Activated T-helper 17 cell treated with anti-CD3 and anti-CD28 coated beads, Interleukin-2, amount 50 U/mL, for 72 hours (primary cell): ENCODE results near the gene TMEM8B. TPM values are rescaled to one million over a fixed set of nuclear protein-coding genes. Genes with fewer than 3 reads are reported as not detected.

ENCODE experiments used
- ATAC-seq: fragments of 150-1000 bp; cut with Tn5 transposase; replicated peaks from 2 replicates; pipeline ENCODE4 v1.10.0; 2021; ENCODE audit warnings: mild to moderate bottlenecking, moderate library complexity
- H3K27ac Mint-ChIP-seq: one replicate; pipeline ENCODE4 v1.8.0; 2022; ENCODE audit warnings: mixed read lengths
- H3K27me3 Mint-ChIP-seq: one replicate; pipeline ENCODE4 v1.8.0; 2022; ENCODE audit warnings: mixed read lengths
- H3K36me3 Mint-ChIP-seq: one replicate; pipeline ENCODE4 v1.8.0; 2022; ENCODE audit warnings: low read depth, mild to moderate bottlenecking, mixed read lengths
- H3K4me1 Mint-ChIP-seq: one replicate; pipeline ENCODE4 v1.8.0; 2022; ENCODE audit warnings: mixed read lengths
- H3K4me3 Mint-ChIP-seq: one replicate; pipeline ENCODE4 v1.8.0; 2022; ENCODE audit warnings: mild to moderate bottlenecking, mixed read lengths
- H3K9me3 Mint-ChIP-seq: one replicate; pipeline ENCODE4 v1.8.0; 2022; ENCODE audit warnings: mixed read lengths
- total RNA-seq, 2 donors: library from RNA; stranded (reverse); gene quantifications; one replicate each; pipeline ENCODE4 v1.2.3, GENCODE V29; 2022

TMEM8B gene
- total RNA-seq, 2 donors from 2014 or later, result 2.4 to 6.8 TPM

DNA sequence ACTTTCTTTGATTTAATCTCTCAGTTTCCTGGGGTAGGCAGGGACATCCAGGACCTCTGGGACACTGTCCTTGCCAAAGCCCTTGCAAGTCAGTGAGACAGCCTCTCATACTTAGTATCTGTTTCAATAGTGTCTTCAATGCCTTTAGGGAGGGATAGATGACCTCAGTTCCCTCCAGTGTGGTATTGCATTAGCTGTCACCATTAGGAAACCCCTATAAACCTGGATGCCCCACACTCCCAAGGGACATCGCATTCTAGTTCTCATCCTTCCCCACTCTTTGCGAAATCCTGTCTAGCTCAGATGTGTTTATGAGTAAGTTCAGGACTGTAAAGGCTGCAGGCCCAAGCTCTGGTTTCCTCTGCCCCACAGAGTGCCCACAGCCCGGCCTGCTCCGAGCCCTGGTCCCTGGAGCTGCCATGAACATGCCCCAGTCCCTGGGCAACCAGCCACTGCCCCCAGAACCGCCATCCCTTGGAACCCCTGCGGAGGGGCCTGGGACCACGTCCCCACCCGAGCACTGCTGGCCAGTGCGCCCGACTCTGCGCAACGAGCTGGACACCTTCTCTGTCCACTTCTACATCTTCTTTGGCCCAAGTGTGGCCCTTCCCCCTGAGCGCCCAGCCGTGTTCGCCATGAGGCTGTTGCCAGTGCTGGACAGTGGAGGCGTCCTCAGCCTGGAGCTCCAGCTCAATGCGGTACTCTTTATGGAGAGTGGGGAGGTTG lies 13.2 kb downstream of the TMEM8B start:
- Mint-ChIP-seq H3K27ac (no peak overlapping the region), H3K9me3 (no peaks in the 10 kb centered on the region), H3K36me3 (no peaks in the 10 kb centered on the region), H3K4me3 (no peak overlapping the region), H3K4me1 (peaks cover 6% of the 10 kb centered on the region), H3K27me3 (no peaks in the 10 kb centered on the region)
- ATAC-seq, result no peak

DNA sequence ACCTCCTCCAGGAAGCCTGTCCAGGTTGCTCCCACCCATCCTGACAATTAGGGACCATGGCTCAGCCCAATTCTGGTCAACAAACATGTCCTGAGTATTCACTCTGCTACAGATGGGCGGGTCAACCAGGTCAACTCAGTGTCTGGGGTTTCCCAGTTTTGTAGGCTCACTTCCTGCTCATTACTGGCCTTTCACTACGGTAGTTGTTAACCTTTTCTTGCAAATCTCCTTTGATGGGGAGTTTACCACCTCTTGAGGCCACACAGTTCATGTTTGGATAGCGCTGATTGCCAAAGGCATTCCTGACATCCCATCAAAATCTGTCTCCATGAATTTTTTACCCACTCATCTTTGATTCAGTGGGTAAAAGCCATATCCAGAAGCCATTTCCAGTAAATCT lies 13.8 kb downstream of the TMEM8B start:
- ATAC-seq, result peak; percentile 74
- Mint-ChIP-seq H3K4me3 (no peak overlapping the region), H3K9me3 (no peaks in the 10 kb centered on the region), H3K27ac (no peak overlapping the region), H3K4me1 (peaks cover 12% of the 10 kb centered on the region), H3K27me3 (no peaks in the 10 kb centered on the region), H3K36me3 (no peaks in the 10 kb centered on the region)

DNA sequence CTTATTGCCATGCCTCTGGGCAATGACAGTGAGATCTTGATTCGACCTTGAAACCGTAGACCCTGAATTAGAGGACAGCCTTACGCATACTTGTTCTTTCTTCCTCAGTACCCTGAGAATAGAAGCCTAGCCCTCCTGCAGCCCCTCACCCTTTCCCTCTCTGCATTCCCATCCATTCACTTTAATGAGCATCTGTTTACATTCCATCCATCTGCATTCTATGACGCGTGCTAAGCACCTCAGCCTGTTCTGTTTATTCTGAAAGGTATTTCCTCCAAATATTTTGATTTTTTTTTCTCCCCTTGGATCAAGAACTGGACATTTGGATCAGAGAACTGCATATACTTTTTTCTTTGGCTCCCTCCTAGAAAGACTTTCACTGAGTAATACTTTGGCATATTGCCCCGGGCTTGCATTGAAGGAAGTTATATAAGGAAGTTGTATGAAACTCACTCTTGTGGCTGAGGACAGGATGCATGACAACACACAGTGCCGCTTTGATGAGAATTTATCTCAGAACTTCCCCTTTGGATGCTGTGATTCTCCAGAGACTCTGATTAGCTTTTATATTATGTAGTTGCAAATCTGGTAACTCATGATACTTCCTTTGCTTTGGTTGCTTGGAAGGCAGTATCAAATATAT lies 15.7 kb downstream of the TMEM8B start:
- Mint-ChIP-seq H3K27ac (peak overlapping the region; percentile 1), H3K9me3 (no peaks in the 10 kb centered on the region), H3K27me3 (no peaks in the 10 kb centered on the region), H3K36me3 (no peaks in the 10 kb centered on the region), H3K4me3 (no peak overlapping the region), H3K4me1 (peaks cover 17% of the 10 kb centered on the region)
- ATAC-seq, result peak; percentile 23

DNA sequence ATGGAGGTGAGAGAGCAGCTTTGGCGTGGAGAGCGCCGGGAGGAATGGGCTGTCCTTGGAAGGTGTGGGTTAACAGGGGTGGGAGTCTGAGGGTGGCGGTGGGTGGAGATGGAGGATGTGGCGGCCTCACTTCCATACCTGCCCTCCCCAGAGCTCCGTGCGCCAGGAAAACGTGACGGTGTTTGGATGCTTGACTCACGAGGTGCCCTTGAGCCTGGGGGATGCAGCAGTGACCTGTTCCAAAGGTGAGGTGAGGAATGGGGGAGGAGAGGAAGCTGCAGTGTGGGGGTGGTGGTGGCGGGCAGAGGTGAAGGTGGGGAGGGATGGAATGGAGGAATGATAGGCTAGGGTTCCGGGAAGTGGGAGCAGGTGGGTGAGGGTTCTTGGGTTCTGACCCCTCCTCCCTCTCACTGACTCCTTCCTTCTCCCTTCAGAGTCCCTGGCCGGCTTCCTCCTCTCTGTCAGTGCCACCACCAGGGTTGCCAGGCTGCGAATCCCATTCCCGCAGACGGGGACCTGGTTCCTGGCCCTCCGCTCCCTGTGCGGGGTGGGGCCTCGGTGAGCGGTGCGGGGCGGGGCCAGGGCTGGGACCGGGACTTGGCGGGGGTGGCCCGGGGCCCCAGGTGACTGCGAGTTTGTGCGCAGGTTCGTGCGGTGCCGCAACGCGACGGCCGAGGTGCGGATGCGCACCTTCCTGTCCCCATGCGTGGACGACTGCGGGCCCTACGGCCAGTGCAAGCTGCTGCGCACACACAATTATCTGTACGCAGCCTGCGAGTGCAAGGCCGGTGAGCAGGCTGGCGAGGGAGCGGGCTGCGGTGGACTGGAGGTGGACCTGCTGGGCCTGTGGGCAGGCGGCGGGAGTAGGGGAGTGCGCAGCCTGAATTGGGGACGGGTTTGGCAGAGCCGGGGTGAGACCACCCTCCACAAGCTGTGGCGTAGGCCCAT lies 17.1 kb downstream of the TMEM8B start:
- ATAC-seq, result no peak
- Mint-ChIP-seq H3K4me1 (peaks cover 17% of the 10 kb centered on the region), H3K27ac (peak overlapping the region; percentile 1)

DNA sequence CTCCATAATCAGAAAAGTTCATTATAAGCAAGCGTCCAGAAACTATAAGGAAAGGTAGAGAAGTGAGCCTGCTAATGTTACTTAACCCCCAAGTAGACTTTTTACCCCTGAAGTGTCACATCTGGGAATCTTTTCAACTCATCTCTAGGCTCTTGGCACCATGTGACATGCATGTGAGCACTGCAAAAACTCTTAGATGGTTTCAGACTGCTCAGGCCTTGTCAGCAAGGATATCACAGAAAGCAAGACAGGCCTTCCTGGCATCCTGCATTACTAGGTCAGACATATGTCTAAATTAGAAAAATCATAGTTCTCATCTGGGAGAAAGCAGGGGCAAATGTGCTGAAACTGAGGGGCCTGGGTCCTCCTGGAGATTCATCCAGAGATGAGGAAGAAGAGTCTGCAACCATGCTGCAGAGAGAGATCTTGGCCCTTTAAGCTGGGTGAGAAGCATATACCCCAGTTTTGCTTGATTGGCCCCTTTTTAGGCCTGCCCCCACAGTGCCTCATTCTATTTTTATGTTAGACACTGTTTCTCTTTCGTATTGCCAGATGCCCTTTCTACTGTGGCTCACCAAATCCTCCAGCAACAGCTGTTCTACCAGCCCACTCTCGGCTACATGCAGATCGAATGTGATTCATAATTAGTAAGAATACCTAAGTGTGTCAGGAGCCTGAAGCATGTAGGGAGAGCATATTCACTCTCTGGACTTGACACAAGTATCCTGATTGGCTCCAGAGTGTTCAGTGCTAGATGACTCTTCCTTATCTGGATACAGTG lies 19.0 kb downstream of the TMEM8B start:
- H3K36me3 Mint-ChIP-seq, result no peaks in the 10 kb centered on the region
- no peaks in the 10 kb centered on the region for H3K27me3 Mint-ChIP-seq
- peak overlapping the region; percentile 85 for H3K27ac Mint-ChIP-seq
- H3K4me1 Mint-ChIP-seq, result peaks cover 17% of the 10 kb centered on the region
- H3K9me3 Mint-ChIP-seq, result no peaks in the 10 kb centered on the region
- peak; percentile 98 for ATAC-seq
- H3K4me3 Mint-ChIP-seq, result peak overlapping the region; percentile 56

More for the DNA sequence above, 17.1 kb downstream of the TMEM8B start:
- Mint-ChIP-seq H3K9me3 (no peaks in the 10 kb centered on the region), H3K4me3 (no peak overlapping the region), H3K36me3 (no peaks in the 10 kb centered on the region), H3K27me3 (no peaks in the 10 kb centered on the region)

DNA sequence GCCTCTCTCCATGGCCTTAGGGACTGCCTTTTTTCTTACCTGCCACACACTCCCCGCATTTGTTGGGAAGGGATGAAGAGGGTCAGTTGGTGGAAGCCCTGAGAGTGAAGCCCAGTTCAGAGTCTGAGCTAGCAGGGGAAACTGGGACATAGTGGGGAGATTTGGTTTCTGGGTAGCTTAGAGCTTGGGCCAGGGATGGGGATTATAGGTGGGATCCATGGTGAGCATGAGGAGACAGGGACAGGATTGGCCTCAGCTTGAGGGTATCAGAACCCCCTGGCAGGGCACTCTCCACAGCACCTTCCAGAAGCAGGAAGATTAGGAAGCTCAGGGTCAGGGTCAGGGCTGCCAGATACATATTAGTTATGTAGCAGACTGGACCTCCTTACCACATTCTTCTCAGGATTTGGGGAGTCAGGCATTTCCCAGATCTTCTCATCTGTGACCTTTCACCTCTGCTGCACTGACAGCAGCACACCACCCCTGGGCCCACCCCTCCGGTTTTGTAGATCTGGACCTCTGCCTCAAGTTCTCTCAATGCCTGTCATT lies 23.3 kb downstream of the TMEM8B start:
- ATAC-seq, result no peak
- no peaks in the 10 kb centered on the region for H3K9me3 Mint-ChIP-seq
- H3K27me3 Mint-ChIP-seq, result no peaks in the 10 kb centered on the region
- no peak overlapping the region for H3K4me3 Mint-ChIP-seq
- peaks cover 13% of the 10 kb centered on the region for H3K4me1 Mint-ChIP-seq
- H3K27ac Mint-ChIP-seq, result peak overlapping the region; percentile 5
- H3K36me3 Mint-ChIP-seq, result no peaks in the 10 kb centered on the region

DNA sequence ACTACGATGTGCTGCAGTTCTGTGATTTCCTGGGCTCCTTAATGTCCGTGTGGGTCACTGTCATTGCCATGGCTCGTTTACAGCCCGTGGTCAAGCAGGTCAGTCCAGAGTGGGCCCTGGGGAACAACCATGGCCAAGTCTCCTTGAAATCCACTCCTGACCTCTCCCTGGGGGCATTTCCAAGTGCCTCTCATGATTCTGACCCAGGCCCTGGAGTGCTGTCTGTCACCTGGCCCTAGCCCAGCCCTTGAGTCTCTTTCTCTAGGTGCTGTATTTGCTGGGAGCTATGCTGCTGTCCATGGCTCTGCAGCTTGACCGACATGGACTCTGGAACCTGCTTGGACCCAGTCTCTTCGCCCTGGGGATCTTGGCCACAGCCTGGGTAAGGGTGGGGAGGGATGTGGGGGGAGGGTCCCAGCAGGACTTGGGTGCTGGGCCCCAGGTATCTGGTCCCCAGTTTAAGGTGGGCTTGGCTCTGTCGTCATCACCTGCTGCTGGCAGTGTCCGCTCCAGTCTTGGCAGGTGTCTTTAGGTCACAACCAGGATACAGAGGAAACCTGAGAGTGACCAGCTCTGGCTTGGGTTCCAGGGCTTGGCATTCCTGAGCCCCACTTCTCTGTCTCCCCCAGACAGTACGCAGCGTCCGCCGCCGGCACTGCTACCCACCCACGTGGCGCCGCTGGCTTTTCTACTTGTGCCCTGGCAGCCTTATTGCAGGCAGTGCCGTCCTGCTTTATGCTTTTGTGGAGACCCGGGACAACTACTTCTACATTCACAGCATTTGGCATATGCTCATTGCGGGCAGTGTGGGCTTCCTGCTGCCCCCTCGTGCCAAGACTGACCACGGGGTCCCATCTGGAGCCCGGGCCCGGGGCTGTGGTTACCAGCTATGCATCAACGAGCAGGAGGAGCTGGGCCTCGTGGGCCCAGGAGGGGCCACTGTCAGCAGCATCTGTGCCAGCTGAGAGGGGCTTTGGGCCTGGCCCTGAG lies 24.1 kb downstream of the TMEM8B start:
- no peaks in the 10 kb centered on the region for H3K9me3 Mint-ChIP-seq
- peak overlapping the region; percentile 5 for H3K27ac Mint-ChIP-seq
- ATAC-seq, result no peak
- H3K4me1 Mint-ChIP-seq, result peaks cover 6% of the 10 kb centered on the region
- no peaks in the 10 kb centered on the region for H3K36me3 Mint-ChIP-seq
- no peak overlapping the region for H3K4me3 Mint-ChIP-seq
- no peaks in the 10 kb centered on the region for H3K27me3 Mint-ChIP-seq

DNA sequence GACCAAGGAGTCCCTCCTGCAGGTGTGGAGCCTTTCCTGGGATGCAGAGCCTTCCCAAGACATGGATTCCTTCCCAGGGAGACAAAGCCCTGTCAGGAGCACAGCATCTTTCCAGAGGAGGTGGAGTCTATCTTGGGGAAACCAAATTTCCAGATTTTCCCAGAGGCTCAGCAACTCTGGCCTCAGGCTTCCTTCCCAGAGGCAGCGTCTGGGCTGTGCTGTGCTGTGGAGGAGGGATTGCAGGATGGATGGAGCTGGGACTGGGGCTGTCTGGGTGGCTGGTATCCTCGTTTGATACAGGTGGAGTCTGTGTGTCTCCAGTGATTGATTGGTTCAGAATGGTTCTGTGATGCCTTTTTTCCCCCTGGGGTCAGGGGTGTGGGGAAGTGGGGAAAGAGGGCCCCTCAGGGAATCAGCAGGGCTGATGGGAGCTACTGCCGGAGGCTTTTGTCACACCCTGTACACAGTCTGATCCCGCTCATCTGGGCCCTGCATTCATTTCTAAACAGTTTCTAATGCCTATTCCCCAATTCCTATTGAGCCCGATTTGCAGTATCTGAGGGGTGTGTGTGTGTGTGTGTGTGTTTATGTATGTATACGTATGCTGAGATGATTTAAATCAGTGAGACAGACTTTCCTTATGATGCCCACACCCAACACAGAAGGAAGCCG lies 25.2 kb downstream of the TMEM8B start:
- Mint-ChIP-seq H3K27me3 (no peaks in the 10 kb centered on the region), H3K4me3 (no peak overlapping the region), H3K9me3 (no peaks in the 10 kb centered on the region), H3K27ac (no peak overlapping the region), H3K36me3 (no peaks in the 10 kb centered on the region), H3K4me1 (peaks cover 5% of the 10 kb centered on the region)
- ATAC-seq, result no peak

DNA sequence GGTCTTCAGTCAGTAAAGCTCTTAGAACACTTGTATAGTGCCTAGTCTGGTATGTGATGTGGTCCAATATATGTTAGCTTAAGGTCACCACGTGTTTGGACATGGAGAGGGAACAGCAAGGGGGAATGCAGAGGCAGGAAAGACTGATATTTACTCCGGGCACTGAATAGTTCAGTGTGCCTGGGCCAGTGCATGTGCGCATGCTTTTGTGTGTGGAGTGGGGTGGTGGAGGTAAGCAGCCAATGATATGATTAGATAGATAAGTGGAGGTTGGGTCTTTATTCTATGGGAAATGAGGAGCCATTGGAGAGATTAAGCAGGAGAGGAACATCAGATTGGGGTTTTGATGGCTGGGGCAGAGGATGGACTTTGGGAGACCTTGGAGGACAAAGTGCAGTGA lies 27.2 kb downstream of the TMEM8B start:
- Mint-ChIP-seq H3K27ac (no peak overlapping the region), H3K4me3 (no peak overlapping the region), H3K27me3 (peaks cover 2% of the 10 kb centered on the region), H3K36me3 (no peaks in the 10 kb centered on the region), H3K9me3 (no peaks in the 10 kb centered on the region), H3K4me1 (peaks cover 5% of the 10 kb centered on the region)
- ATAC-seq, result no peak

DNA sequence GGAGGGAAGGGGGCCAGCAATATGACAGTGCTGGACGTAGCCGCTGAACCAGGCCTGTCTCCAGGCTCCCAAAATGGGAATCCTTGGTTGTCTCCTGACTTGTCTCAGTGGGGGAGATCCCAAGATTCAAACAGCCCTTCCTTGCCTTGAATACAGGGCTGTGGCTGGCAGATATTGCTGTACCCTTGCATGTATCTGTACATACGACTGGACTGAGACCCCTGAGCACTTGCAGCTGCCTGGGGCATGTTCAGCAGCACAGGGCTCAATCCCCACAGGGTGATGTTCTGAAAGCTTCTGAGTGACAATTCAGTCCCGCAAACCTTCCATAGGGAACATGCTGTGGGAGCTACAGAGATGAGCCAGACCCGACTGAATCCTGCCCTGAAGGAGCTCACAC lies 27.9 kb downstream of the TMEM8B start:
- Mint-ChIP-seq H3K9me3 (no peaks in the 10 kb centered on the region), H3K4me3 (no peak overlapping the region), H3K36me3 (no peaks in the 10 kb centered on the region), H3K4me1 (peaks cover 5% of the 10 kb centered on the region), H3K27ac (no peak overlapping the region), H3K27me3 (peaks cover 5% of the 10 kb centered on the region)
- no peak for ATAC-seq

DNA sequence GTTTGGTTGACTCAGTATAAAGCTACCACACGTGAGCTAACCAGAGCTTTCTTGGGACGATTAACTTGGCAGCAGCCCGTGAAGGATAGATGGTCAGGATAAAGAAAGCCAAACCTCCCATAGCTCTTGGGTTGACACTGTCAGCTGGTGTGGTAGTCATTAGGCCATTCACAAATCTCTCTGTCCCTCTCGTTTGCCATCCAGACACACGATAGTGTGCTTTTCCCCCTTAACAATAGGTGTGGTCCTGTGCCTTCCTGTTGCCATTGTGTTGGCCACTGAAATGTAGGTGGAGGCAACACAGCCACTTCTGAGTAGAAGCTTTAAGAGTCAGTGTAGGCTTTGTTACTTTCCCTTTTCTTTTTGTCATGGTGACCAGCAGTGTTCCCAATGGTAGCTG lies 29.4 kb downstream of the TMEM8B start:
- Mint-ChIP-seq H3K27me3 (peaks cover 8% of the 10 kb centered on the region), H3K36me3 (no peaks in the 10 kb centered on the region), H3K4me3 (no peak overlapping the region), H3K27ac (peak overlapping the region; percentile 19), H3K9me3 (no peaks in the 10 kb centered on the region), H3K4me1 (peaks cover 5% of the 10 kb centered on the region)
- ATAC-seq, result no peak

DNA sequence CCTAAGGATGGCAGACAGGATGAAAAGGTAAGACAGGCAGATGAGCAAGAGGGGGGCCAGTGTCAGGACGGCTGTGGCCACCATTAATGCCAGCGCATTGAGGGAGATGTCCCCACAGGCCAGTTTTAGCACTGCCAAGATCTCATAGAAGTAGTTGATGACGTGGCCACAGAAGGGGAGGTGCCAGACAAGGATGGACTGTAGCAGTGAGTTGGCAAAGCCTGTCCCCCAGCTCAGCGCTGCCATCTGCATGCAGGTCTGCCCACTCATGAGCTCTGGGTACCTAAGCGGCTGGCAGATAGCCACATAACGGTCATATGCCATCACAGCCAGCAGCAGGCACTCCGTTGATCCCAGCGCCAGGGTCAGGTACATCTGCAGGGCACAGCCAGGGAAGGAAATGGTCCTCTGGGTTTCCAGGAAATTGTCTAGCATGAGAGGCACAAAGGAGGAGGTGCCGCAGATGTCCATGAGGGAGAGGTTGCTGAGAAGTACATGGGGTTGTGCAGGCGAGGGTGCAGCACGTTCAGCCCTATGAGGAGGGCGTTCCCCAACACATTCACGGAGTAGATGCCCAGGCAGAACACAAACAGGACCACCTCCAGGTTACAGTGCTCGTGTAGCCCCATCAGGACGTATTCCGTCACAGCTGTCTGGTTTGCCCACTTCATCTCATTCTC lies 30.4 kb downstream of the TMEM8B start:
- H3K27ac Mint-ChIP-seq, result no peak overlapping the region
- no peaks in the 10 kb centered on the region for H3K9me3 Mint-ChIP-seq
- ATAC-seq, result peak; percentile 66
- H3K27me3 Mint-ChIP-seq, result peaks cover 11% of the 10 kb centered on the region
- peaks cover 5% of the 10 kb centered on the region for H3K4me1 Mint-ChIP-seq
- H3K4me3 Mint-ChIP-seq, result no peak overlapping the region
- no peaks in the 10 kb centered on the region for H3K36me3 Mint-ChIP-seq
